Pulmonary artery endothelial cell (primary cell): ENCODE results near the gene IZUMO1R. TPM values are rescaled to one million over a fixed set of nuclear protein-coding genes. Genes with fewer than 3 reads are reported as not detected.
"Not testable (repeated sequence)": the region's sequence is repeated elsewhere in the genome, so short reads cannot be mapped to it uniquely, and the experiment has no call there.

Experiments used
- DNase-seq: peaks from one replicate; pipeline ENCODE4 v3.0.0-alpha.2; 2011; ENCODE audit warnings: low read depth, low spot score
- total RNA-seq: library from RNA; depleted of rRNA; stranded (reverse); fragments of >200 nt; gene quantifications from 2 replicates; pipeline ENCODE4 v1.2.3, GENCODE V29; 2014

Gene IZUMO1R
- not detected in 2 replicates for total RNA-seq

DNA sequence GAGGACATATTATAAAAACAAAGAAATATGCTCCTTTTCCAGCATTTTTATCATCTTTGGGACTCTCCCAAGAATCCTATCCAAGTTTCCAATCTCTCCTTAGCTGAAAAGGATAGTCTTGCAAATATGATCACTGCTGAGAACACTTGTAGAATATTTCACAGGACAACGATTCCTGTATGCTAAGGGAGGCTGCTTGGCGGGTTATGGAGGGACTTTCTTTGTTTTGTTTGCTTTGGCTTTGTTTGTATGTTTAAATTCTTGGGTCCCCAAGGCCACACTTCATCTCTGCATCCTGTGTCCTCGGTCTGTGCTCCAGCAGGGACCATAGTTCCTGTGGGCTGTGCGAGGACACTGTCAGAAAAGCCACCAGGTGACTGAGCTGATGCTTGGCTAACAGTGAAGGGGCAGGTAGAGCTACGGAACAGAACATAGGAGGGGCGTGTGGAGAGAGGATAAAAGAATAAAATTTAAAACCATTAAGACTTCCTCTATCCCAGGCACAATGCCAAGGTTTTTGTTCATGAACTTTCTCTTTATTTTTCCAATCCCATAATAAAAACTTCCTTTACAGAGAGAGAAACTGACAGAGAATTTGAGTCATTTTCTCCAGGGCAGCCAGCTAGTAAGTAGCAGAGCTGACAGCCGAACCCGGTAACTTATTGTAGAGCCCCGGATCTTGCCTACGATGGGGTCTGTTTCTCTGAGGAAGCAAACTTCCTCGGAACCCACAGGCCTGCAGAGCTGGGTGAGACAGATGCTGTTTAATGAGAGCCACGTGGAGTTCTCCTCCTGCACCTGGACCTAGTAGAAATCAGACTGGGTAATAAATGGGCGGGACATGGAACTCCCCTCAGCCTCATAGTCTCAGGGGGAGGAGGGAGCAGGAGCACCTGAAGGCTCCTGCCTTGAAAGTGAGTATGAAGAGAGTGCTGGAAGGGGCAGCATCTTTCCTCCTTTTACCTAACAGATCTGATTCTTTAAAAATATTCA is at the start of gene IZUMO1R:
TSS of gene IZUMO1R (plus strand) at position 615 of the 993 bp plus-strand sequence. CDS start 1,057 bp downstream, outside the sequence.
- no peak for DNase-seq

DNA sequence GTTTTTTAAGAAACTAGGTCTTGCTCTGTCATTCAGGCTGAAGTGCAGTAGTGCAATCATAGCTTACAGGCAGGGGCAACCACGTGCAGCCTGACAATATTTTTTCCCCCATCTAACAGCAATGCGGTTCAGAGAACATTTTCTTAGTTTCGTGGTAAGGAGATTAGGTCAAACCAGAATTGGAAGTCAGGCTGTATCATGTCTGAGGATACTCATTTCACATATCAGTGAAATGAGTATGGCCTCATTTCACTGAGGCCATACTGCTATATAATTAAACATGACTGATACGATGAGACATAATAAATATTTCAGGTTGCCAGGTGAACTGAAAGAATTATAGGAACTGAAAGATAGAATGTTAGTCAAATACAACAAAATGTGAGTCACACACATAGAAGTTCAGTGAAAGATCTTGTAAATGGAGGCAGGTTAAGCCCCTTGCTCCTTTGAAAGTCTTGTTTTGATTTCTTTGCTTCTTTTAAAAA is 32.5 kb upstream of the IZUMO1R start:
- DNase-seq: no peak

DNA sequence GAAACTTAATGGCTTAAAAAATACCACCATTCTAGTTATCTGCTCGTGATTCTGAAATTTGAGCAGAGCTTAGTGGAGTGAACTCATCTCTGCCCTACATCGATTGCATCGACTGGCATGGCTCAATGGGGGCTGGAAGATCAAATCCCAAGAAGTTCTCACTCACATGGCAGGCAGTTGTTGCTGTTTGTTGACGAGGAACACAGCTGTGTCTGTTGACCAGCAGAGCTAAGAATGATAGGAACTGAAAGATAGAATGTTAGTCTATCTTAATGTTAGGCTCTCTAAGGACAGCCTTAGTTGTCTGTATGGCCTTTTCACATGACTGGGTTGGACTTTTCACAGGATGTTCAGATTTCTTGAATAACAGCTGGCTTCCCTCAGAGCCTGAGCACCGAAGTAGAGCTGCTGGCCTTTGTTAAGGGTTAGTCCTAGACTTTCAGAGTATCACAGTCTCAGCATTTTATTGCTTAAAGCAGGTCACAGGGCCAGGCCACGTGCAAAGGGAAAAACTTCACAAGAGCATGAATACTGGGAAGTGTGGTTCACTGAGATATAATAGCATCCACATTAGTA is 31.6 kb upstream of the IZUMO1R start:
- DNase-seq: no peak

DNA sequence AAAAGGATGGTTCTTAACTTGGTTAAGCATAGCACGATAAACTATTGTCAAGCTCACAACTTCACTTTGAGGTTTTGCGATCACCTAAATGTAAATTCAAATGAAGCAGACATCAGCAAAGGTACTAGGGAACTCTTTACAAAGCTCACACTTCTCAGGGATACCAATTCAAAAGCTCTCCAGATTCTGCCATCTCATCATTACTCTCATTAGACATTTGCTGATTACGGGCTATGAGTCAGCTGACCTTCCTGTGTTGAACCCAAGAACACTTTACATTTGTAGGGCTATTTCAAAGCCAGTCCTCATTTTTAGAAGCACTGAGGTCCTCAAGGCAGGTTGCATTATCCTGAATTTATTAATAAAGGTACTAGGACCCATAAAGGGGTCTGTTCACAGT is 28.4 kb upstream of the IZUMO1R start:
- no peak for DNase-seq

DNA sequence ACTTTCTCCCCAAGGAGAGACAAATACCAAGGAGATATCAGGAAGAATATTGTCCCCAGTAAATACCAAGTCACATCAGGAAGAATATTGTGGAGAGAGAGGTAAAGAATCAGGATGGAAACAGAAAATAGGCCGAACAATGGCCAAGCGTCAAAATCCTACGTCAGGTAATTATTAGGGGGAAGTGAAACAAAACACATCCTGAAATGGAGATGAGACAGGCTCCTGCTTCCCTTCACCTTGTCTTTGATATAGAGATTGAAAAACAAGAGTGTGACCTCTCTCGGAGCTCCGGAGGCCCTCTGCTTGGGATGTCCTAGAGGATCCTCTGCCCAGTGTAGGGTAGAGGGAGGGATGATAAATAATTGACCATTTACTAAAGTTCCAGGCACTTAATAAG is 27.4 kb upstream of the IZUMO1R start:
- no peak for DNase-seq

DNA sequence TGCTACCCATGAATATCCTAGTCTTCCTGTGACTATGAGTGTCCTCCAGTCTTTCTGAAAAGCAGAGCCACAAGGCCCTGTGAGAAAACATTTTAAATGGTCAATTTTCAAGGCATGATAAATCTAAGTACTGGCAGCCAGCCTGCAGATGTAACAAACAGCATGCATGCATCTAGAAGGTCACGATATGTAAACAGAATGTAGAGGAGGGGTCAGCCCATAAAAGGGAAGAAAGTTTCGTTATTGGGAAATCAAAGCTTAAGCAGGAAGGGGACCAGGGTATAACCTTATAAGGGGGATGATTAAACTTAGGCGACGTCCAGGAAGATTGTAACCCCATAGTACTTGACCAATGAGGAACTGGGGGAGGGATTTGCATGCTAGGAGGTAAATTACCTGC is 26.2 kb upstream of the IZUMO1R start:
- DNase-seq: not testable (repeated sequence)

DNA sequence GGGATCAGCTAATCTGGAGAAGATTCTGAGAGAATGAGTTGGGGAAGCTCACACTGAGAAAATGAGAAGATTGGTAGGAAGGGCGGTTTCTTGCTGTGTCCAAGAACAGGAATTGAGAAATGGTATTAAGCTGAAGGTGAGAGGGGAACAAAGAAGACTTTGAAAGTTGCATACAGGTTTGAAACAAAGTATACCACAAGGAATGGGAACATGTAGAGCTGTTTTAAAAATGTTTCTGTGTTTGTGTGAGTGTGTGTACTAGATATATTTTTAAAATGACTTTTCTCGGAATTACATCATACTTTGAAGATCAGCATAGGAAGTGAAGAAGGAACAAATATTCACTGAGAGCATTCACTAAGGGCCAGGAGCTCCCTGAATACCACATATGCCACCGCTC is 24.4 kb upstream of the IZUMO1R start:
- DNase-seq: no peak

DNA sequence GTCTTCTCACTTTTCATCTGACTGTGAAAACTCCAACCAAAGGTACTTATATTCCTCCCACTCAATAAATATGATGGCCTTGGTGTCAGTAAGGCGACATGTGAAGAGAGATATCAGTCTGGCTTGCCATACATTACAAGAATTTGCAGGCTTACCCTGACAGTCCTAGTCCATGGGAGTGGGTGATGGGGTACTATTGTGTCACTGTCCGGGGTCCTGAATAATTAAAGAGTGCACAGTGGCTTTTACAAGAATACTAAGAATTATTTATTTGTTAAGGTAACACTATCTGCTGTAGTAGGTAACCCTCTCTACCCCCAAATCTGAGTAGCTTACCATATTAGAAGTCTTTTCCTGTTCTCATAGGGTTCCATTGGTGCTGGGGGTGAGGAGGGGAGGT is 23.1 kb upstream of the IZUMO1R start:
- DNase-seq: no peak

DNA sequence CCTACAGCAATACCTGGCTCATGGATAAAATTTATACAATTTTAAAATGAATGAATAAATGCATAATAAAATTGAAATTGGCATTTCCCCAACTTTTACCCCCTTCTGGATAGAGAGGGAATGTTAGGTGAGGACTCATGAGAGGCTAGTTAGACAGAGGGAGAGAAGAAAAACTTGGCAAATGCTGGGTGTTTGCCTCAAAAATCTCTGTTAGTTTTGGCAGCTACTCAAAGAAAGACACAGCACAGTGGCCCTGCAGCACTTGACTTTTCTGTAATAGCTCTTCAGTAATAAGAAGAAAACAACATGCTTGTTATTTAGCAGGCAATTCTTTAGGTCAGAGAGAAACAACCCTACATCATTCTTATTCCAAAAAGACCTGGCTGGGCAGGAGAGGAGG is 20.7 kb upstream of the IZUMO1R start:
- no peak for DNase-seq

DNA sequence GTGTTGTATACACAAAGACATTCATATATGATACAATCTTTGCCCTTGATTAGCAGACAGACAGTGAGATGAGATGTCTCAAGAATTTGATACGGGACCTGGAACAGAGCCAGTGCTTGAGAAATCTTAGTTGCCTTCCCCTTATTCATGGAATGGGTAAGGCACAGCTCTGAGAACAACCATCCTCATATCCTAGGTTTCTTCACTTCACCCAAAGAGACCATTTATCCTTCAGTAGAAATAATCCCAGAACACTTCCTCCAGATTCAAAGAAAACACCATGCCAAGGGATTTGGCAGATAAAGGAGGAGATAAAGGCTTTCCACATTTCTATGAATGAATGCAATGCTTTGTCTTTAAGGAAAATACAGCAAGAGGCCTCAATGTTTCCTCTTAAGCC is 8.8 kb upstream of the IZUMO1R start:
- DNase-seq: no peak

DNA sequence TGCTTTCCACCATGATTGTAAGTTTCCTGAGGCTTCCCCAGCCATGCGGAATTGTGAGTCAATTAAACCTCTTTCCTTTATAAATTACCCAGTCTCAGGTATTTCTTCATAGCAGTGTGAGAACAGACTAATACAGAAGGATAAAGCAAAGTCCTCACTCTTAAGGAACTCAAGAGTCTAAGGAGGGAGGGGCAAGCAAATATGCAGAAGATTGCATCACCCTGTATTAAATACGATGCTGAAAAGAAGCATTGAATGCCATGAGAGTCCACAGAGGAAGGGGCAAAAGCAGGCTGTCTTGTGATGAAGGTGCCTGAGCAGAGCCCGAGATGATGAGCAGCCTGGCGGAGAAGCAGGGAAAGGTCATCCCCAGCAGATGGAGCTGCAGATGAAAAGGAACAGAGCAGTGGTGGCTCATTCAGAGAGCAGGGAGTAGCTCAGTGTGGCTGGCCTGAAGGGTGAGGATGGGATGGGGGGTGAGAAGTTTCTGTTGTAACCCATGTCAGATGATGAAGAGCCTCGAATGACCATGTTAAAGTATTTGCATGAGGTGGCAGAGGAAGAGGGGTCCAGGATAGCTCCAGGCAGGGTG is 6.3 kb upstream of the IZUMO1R start:
- no peak for DNase-seq

DNA sequence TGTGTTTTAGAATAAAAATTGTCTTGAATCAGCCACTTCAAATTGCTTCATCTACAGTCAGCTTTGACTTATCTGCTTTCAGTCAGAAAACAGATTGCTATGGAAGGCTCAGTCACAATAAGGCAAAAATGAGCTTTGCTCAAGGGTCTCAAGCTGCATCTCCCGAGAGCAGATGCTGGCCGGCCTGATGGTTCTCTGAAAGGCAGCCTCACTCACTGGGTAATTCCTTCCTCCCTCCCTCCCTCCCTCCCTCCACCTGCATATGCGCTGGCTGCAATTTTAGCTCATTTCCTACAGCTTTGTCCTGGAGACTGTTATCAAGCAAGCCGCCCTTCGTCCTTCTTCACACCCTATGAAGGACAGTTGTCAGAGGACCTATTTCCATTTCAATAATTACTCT is 1.6 kb upstream of the IZUMO1R start:
- no peak for DNase-seq

DNA sequence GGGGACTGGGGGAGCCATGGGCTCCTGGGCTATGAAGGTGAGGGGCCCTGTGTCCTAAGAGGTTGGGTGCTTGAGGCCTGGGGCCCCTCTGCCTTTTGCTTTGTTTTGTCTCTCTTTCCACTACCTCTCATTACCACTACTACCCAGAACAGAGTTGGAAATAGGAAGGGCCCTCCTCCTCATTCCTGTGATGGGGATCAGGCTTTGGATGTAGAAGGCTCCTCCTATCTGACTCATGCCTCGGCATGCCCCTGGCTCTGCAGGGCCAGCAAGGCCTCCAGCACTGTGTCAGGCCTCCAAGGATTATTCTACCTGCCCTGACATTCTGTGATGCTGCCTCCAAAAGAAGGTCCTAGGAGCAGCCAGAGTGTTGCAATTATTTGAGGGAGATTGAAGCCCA is 766 bp downstream of the IZUMO1R start:
- no peak for DNase-seq

DNA sequence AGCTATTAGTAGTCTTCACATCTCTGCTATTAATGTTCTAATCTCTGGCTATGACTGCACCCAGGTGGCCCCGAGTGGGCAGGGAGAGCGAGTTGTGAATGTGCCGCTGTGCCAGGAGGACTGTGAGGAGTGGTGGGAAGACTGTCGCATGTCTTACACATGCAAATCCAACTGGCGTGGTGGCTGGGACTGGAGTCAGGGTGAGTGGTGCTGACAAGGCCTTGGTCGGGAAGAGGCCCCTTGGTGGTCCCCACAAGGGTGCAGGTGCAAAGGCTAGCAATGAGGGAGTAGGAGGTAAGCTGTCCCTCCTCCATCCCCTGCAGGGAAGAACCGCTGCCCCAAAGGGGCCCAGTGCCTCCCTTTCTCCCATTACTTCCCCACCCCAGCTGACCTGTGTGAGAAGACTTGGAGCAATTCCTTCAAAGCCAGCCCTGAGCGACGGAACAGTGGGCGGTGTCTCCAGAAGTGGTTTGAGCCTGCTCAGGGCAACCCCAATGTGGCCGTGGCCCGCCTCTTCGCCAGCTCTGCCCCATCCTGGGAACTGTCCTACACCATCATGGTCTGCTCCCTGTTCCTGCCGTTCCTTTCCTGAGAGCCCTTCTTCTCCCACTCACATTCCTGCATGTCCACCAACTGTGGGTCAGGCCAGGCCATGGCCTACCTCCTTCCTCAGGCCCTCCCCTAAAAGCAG is 2.9 kb downstream of the IZUMO1R start:
- no peak for DNase-seq

DNA sequence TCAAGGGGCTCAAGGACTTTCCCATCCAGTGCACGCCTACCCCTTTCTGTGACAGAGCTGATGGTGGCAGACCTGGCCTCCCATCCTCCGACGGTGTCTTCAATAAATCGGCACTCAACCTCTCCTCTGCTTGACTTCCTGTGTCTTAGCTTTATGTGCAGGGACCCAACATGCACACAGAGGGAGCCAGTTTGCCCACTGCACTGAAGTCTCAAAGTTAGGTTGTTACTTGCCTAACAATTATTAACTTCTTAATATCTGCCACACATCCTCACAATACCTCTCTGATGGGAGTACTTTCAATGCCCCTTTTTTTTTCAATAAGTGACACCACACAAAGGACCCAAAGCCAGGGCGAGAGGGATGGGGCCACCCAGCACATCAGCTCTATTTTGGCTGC is 3.6 kb downstream of the IZUMO1R start:
- no peak for DNase-seq

DNA sequence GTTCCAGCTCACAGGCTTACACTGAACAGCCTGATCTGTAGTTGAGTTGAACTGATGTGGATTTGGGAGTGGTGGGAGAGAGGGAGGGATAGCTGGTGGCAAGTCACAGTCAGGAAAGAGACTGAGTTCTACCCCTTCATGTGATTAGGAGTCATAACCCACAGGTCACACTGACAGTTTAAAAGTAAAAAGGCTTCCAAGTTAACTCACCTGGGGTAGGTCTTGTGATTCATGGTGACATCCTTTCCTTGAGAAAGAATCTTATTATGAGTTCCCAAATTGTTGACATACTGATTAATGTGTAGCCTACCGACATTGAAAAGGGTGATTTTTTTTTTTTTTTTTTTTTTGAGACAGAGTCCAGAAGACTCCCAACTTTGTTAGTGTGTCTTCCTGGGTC is 5.4 kb downstream of the IZUMO1R start:
- no peak for DNase-seq

DNA sequence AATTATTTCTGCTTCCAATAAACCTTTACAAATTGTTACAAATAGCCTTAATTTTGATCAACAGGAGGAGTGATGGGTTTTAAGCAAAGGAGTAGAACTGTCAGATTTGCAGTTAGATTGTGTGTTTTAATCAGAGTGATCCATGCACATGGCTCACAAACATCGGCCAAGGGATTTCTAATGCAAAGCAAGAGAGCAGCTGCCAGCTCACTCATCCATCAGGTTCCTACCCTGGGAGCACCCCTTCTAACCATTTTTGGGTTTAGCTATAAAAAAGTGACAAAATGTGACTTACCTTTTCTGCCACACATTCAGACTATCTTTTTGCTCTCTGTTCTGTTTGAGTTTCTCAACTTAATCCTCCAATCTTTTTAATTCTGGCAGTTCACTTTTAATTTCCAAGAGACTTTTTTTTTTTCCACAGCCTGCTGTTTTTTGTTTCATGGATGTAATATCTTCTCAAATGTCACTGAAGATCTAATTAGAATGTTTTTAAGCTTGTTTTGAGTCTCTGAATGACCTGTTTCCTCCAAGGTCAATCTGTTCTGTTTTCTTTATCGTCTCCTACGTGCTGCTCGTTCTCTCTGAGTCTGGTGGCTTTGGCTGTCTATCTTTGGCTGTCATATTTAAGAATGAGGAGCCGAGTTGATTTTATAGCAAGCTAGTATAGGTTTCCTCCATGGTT is 6.0 kb downstream of the IZUMO1R start:
- DNase-seq: no peak

DNA sequence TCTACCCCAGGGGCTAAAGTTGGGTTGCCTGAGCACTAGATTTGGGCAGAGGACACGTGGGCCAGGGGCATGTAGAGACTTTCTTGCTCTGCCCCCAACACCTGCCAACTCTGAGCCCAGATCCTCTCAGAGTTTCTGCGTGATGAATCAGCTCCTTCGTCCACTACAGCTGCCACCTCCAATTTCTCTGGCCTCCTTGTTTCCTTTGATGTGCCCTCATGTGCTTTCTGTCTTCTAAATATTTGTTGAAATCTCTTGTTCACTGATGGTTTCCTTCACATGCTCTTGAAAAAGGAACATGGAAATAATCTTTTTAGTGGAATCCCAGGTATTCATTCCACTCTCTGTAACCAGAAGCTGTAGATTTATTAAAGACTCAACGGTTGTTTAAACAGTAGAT is 8.0 kb downstream of the IZUMO1R start:
- DNase-seq: no peak

DNA sequence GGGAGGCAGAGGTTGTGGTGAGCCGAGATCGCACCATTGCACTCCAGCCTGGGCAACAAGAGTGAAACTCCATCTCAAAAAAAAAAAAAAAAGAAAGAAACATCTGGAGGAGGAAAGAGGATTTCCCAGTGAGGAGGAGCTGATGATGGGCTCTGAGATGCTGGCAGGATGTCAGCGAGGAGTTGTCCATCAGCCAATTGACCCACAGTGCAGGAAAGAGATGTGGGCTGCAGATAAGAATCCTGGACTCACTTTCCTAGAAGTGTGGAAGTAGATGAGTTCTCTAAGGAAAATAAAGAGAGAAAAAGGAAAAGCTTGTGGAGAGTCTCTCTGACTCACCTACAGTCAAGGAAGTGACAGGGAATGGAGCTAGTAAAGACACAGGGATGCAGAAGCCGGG is 9.7 kb downstream of the IZUMO1R start:
- no peak for DNase-seq

DNA sequence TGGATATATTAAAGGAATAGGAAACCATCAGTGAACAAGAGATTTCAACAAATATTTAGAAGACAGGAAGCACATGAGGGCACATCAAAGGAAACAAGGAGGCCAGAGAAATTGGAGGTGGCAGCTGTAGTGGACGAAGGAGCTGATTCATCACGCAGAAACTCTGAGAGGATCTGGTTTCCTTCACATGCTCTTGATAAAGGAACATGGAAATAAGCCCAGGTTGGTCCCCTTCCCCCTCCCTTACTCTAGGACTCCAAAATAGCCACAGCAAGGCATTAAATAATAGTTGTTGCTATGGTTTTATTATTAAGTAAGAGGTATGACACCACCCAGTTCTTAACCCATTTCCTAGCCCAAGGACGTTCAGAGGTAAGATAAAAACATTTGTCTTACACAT is 11.3 kb downstream of the IZUMO1R start:
- DNase-seq: no peak

DNA sequence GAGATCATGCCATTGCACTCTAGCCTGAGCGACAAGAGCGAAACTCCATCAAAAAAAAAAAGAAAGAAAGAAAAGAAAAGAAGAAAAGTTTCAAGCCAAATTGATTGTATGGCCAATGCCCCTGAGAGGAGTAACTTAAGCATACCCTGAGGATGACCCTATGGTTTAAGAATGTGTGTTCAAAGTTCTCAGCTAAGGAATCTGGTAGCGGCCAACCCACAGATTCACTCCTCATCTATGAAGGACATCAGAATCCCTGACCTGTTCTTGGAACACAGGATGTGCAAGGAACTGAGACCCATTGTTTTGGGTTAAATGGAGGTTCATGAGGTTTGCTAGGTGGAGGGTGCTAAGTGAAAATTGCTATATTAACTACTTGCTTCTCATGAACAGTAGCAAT is 18.1 kb downstream of the IZUMO1R start:
- DNase-seq: no peak
